K562 (cell line): ENCODE measurements around the gene ANKRD11. TPM values are rescaled to one million over a fixed set of nuclear protein-coding genes. Genes with fewer than 3 reads are reported as not detected.

Experiments
- ASH1L ChIP-seq: fragments of 450-650 bp; IDR thresholded peaks from 2 replicates; pipeline ENCODE4 v1.6.1; 2018; ENCODE audit warnings: borderline replicate concordance, mild to moderate bottlenecking, low read depth; ENCODE audit not compliant: partially characterized antibody
- CBX2 ChIP-seq: fragments of 200-600 bp; sonication (generic); IDR thresholded peaks from one replicate; pipeline ENCODE4 v1.6.1; 2012; ENCODE audit warnings: mild to moderate bottlenecking, low read length, inconsistent platforms; ENCODE audit not compliant: insufficient read depth, poor library complexity, severe bottlenecking
- DMBX1 ChIP-seq: fragments of 250-450 bp; sonication (Bioruptor Pico); IDR thresholded peaks from 2 replicates; pipeline ENCODE4 v1.8.0; 2022; ENCODE audit warnings: inconsistent platforms, mild to moderate bottlenecking, moderate library complexity, borderline replicate concordance
- E2F6 ChIP-seq, 2 experiments: IDR thresholded peaks; 2 replicates each; pipeline ENCODE4 v1.6.1; 2011; ENCODE audit warnings: borderline replicate concordance in 1 of 2, control low read depth in 1 of 2, low read depth in 1 of 2, low read length in 1 of 2, mild to moderate bottlenecking in 1 of 2, mixed read lengths in 1 of 2, moderate library complexity in 1 of 2; ENCODE audit not compliant: insufficient read depth in 1 of 2, insufficient read length in 1 of 2, poor library complexity in 1 of 2, severe bottlenecking in 1 of 2; ENCODE audit errors: extremely low read depth in 1 of 2
- ETS1 ChIP-seq: conservative IDR thresholded peaks from 2 replicates; pipeline ENCODE4 v1.6.1; 2011; ENCODE audit warnings: low read depth, mild to moderate bottlenecking, low read length; ENCODE audit not compliant: control insufficient read depth
- HDAC1 ChIP-seq, 2 experiments: fragments of 450-650 bp; IDR thresholded peaks; 2 replicates each; pipeline ENCODE4 v1.6.1; 2016 to 2017; ENCODE audit warnings: inconsistent platforms in 1 of 2, mild to moderate bottlenecking in 1 of 2, moderate library complexity in 1 of 2
- KDM5B ChIP-seq: fragments of 200-600 bp; sonication (generic); IDR thresholded peaks from 2 replicates; pipeline ENCODE4 v1.6.1; 2012; ENCODE audit warnings: low read depth, mild to moderate bottlenecking, moderate library complexity, low read length, control low read depth, inconsistent platforms; ENCODE audit not compliant: insufficient replicate concordance
- MYC ChIP-seq, 2 experiments: fragments of 250-450 bp in 1 of 2; sonication (Bioruptor Pico) in 1 of 2; IDR thresholded peaks; 2 replicates each; pipeline versions ENCODE4 v1.5.1 to v1.6.1; 2012 to 2021; ENCODE audit warnings: low read depth in 2 of 2, borderline replicate concordance in 1 of 2, improper control_type of control experiment in 1 of 2, low read length in 1 of 2, mild to moderate bottlenecking in 1 of 2, moderate library complexity in 1 of 2
- PHF20 ChIP-seq: fragments of 450-650 bp; IDR thresholded peaks from 2 replicates; pipeline ENCODE4 v1.6.1; 2018; ENCODE audit not compliant: partially characterized antibody
- PHF8 ChIP-seq: fragments of 200-600 bp; sonication (generic); IDR thresholded peaks from 2 replicates; pipeline ENCODE4 v1.6.1; 2012; ENCODE audit warnings: mixed run types, mild to moderate bottlenecking, inconsistent platforms, low read length, moderate library complexity, borderline replicate concordance
- POLR2G ChIP-seq: fragments of 200-400 bp; formaldehyde crosslinking; IDR thresholded peaks from 2 replicates; pipeline ENCODE4 v1.6.1; 2017; ENCODE audit warnings: low read depth, mild to moderate bottlenecking, antibody characterized with exemption, low read length, moderate library complexity
- POLR3A ChIP-seq: IDR thresholded peaks from 2 replicates; pipeline ENCODE4 v1.6.1; 2011; ENCODE audit warnings: borderline replicate concordance, mild to moderate bottlenecking, moderate library complexity; ENCODE audit not compliant: insufficient read length, insufficient read depth; ENCODE audit errors: extremely low read depth
- SIN3B ChIP-seq: fragments of 450-650 bp; IDR thresholded peaks from 2 replicates; pipeline ENCODE4 v1.6.1; 2017; ENCODE audit warnings: low read depth, mild to moderate bottlenecking, moderate library complexity
- SMARCC2 ChIP-seq: fragments of 450-650 bp; IDR thresholded peaks from 2 replicates; pipeline ENCODE4 v1.6.1; 2017; ENCODE audit warnings: antibody characterized with exemption, moderate library complexity, mild to moderate bottlenecking, low read depth
- SMARCE1 ChIP-seq: fragments of 450-650 bp; IDR thresholded peaks from 2 replicates; pipeline ENCODE4 v1.7.1; 2016; ENCODE audit warnings: mild to moderate bottlenecking
- TBP ChIP-seq: optimal IDR thresholded peaks from 2 replicates; pipeline ENCODE3; 2011; ENCODE audit warnings: low read depth, low read length, improper control_type of control experiment
- TFAP4 ChIP-seq: sonication (generic); formaldehyde crosslinking; IDR thresholded peaks from 2 replicates; pipeline ENCODE4 v1.8.0; 2022; ENCODE audit warnings: missing genetic modification reagents, mild to moderate bottlenecking, moderate library complexity, borderline replicate concordance
- ZBTB7A ChIP-seq: IDR thresholded peaks from 2 replicates; pipeline ENCODE4 v1.6.1; 2011; ENCODE audit warnings: low read depth, mild to moderate bottlenecking, low read length, moderate library complexity, borderline replicate concordance; ENCODE audit not compliant: control insufficient read depth
- ZFX ChIP-seq: sonication (generic); formaldehyde crosslinking; IDR thresholded peaks from 2 replicates; pipeline ENCODE4 v1.8.0; 2022; ENCODE audit warnings: mild to moderate bottlenecking, missing genetic modification reagents, moderate library complexity
- polyA plus RNA-seq, 8 experiments: library from polyadenylated mRNA; depleted of rRNA in 4 of 8; stranded (reverse) in 5 of 8; unstranded in 3 of 8; fragments of >200 nt; fragmentation: Nextera tagmentation in 2 of 8; fragmentation: Illumina TruSeq in 1 of 8; extraction: Ambion mirVana in 2 of 8; extraction: Trizol in 1 of 8; gene quantifications; 2 replicates each; pipeline versions ENCODE4 v1.2.1 to v1.2.3, GENCODE V29; 2011 to 2014; ENCODE audit warnings: inconsistent platforms in 1 of 8, missing spikeins in 1 of 8
- total RNA-seq, 7 experiments: library from RNA; depleted of rRNA in 6 of 7; stranded (reverse); fragments of >200 nt in 6 of 7; fragmentation: Illumina TruSeq in 2 of 7; extraction: Trizol in 2 of 7; gene quantifications; 2 replicates each; pipeline versions ENCODE4 v1.2.1 to v1.2.3, GENCODE V29; 2011 to 2021; ENCODE audit warnings: low replicate concordance in 1 of 7
- TF ChIP-seq, protein P1 (sequence below): fragments of 250-450 bp; sonication (Bioruptor Pico); IDR thresholded peaks from 2 replicates; pipeline ENCODE4 v1.5.1; 2021; ENCODE audit warnings: mild to moderate bottlenecking

The ANKRD11 gene
- total and polyA plus RNA-seq, 9 of the 15 experiments (the other 6 are each of a cell fraction or from before 2014, with no cell fraction given) = 4.7 to 126 (median 31.7) TPM

DNA sequence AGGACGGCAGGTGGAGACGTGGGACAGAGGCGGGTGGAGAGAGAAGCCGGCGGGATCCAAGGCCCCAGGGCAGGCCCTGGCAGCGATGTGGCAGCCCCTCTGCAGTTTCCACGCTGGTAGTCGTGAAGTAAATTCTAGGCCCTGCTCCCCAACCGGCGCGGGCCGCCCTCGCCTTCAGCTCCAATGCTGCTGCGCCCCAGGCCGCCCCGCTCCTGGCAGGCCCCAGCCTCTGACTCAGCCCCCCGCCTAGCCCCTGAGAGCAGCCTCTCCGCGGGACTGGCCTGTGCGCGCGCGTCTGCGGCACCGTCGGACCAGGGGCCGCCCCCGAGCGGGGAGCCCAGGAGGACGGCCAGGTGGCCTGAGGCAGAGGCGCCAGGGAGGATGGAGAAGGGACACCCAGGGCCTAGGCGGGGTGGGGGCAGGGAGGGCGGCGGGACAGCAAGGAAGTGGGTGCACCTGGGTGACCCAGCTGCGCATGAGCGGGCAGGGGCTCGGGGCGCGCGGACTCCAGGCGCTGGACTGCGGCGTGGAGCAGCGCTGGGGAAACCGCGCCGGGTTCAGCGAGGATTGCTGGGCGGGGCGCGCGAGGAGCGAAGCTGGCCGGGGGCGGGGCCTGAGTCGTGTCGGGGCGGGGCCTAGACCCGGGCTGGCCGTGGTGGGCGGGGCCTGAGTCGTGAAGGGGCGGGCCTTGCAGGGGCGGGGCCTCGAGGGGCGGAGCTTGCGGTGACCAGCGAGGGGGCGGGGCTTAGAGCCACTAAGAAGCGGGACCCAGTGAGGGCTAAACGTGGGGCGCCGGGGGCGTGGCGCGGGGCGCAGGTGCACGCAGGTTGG, 243.2 kb downstream of the ANKRD11 start (continued):
- TF ChIP-seq TFAP4 (CRISPR knock-in tag) (peak; percentile 43; the same call in 1 of the 2 replicates), POLR2G (peak; percentile 71), DMBX1 (CRISPR knock-in tag) (no peak), ETS1 (0 out of 2 replicates have a peak, but pooled peaks have one; percentile 11), ZBTB7A (peak; percentile 60; the same call in 1 of the 2 replicates), PHF20 (peak; percentile 26), POLR3A (no peak), E2F6 (IDR thresholded peaks at IDR 0.05; ENCODE audit: borderline replicate concordance in 1 of 2, extremely low read depth in 1 of 2, insufficient read depth in 1 of 2, insufficient read length in 1 of 2, low read depth in 1 of 2, low read length in 1 of 2, poor library complexity in 1 of 2, severe bottlenecking in 1 of 2) (peak; percentile 29 to 64), MYC (IDR thresholded peaks at IDR 0.05; ENCODE audit: low read depth, low read length) (peak; percentile 20; the same call in 1 of the 2 replicates), MYC (CRISPR knock-in tag; IDR thresholded peaks at IDR 0.05; ENCODE audit: borderline replicate concordance, low read depth) (no peak), HDAC1 (IDR thresholded peaks at IDR 0.05) (0 out of 4 replicates have a peak, but pooled peaks of 1 of the 2 experiments have one; percentile 29), ASH1L (no peak), TBP (peak; percentile 16), SMARCE1 (no peak), CBX2 (no peak), PHF8 (peak; percentile 54; the same call in 1 of the 2 replicates), KDM5B (peak; percentile 42), SIN3B (no peak), ZFX (CRISPR knock-in tag) (peak; percentile 54), SMARCC2 (no peak)
- TF ChIP-seq, protein P1, sequence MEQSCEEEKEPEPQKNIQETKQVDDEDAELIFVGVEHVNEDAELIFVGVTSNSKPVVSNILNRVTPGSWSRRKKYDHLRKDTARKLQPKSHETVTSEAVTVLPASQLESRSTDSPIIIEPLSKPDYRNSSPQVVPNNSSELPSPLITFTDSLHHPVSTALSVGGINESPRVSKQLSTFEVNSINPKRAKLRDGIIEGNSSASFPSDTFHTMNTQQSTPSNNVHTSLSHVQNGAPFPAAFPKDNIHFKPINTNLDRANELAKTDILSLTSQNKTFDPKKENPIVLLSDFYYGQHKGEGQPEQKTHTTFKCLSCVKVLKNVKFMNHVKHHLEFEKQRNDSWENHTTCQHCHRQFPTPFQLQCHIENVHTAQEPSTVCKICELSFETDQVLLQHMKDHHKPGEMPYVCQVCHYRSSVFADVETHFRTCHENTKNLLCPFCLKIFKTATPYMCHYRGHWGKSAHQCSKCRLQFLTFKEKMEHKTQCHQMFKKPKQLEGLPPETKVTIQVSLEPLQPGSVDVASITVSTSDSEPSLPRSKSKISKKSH = no peak
